ENCODE data around the gene PFKFB4. TPM values are rescaled to one million over a fixed set of nuclear protein-coding genes. Genes with fewer than 3 reads are reported as not detected.

The PFKFB4 gene
- total RNA-seq, 3 donors from 2014 or later (not counting 1 experiment from before 2014, with no cell fraction given) = 2.4 to 4.3 (median 3.6) TPM

GRCh38 chr3:48469046-48469915 lies 87.3 kb downstream of the PFKFB4 start:
- H3K4me1 Mint-ChIP-seq = peaks cover 48 to 63% of the 10 kb centered on the region in 2 donors
- H3K27me3 Mint-ChIP-seq (ENCODE audit: low read depth in 2 of 2) = no peaks in the 10 kb centered on the region
- WGBS (ENCODE audit: insufficient coverage) = 92% methylated on average over 29 of the region's 29 CpGs
- H3K4me3 Mint-ChIP-seq = peak overlapping the region; percentile 50
- Histone ChIP-seq H3K27me3 (ENCODE audit: control insufficient read depth, insufficient read depth, low read length) (no peaks in the 10 kb centered on the region), H3K27ac (ENCODE audit: low read length) (no peak overlapping the region), H3K4me3 (ENCODE audit: low read length) (no peak overlapping the region), H3K9me3 (ENCODE audit: control insufficient read depth, insufficient read depth, low read length) (no peaks in the 10 kb centered on the region), H3K4me1 (ENCODE audit: control insufficient read depth, insufficient read depth, low read length) (peaks cover 85% of the 10 kb centered on the region), H3K36me3 (ENCODE audit: control insufficient read depth, insufficient read depth, low read length) (peaks cover 27% of the 10 kb centered on the region)
- ATAC-seq (no peak), DNase-seq (no peak)
- TF ChIP-seq CTCF (IDR thresholded peaks at IDR 0.05) = no peak
- intact Hi-C loops (cut with micrococcal nuclease) = loop anchor here (5.0 kb wide), 1 partner anchor 38 kb away; no protein-coding TSS in a partner anchor
- peak overlapping the region; percentile 67 to 97 for H3K27ac Mint-ChIP-seq
- no peaks in the 10 kb centered on the region for H3K9me3 Mint-ChIP-seq
- H3K36me3 Mint-ChIP-seq = no peaks in the 10 kb centered on the region

GRCh38 chr3:48468329-48468731 lies 88.3 kb downstream of the PFKFB4 start:
- Histone ChIP-seq H3K9me3 (ENCODE audit: control insufficient read depth, insufficient read depth, low read length) (no peaks in the 10 kb centered on the region), H3K27me3 (ENCODE audit: control insufficient read depth, insufficient read depth, low read length) (no peaks in the 10 kb centered on the region), H3K4me3 (ENCODE audit: low read length) (no peak overlapping the region), H3K27ac (ENCODE audit: low read length) (peak overlapping the region; percentile 98), H3K36me3 (ENCODE audit: control insufficient read depth, insufficient read depth, low read length) (peaks cover 27% of the 10 kb centered on the region), H3K4me1 (ENCODE audit: control insufficient read depth, insufficient read depth, low read length) (peaks cover 81% of the 10 kb centered on the region)
- no peak for DNase-seq
- Mint-ChIP-seq H3K27ac (peak overlapping the region; percentile 97 to 99), H3K4me3 (peak overlapping the region; percentile 87), H3K27me3 (ENCODE audit: low read depth in 2 of 2) (no peaks in the 10 kb centered on the region), H3K4me1 (peaks cover 44 to 58% of the 10 kb centered on the region in 2 donors), H3K36me3 (no peaks in the 10 kb centered on the region), H3K9me3 (no peaks in the 10 kb centered on the region)
- intact Hi-C loops (cut with micrococcal nuclease) = loop anchor here (5.0 kb wide), 1 partner anchor 39 kb away; no protein-coding TSS in a partner anchor
- TF ChIP-seq CTCF (IDR thresholded peaks at IDR 0.05) = no peak
- no peak for ATAC-seq
- 96% methylated on average over 8 of the region's 8 CpGs for whole genome bisulfite sequencing (ENCODE audit: insufficient coverage)

Other genes starting within 250 kb of the PFKFB4 start
- not detected for gene SPINK8, start 223.1 kb downstream of the PFKFB4 start, total RNA-seq
- gene FBXW12, start 184.6 kb downstream of the PFKFB4 start, total RNA-seq = under 1 TPM in 1 of 3 donors, not detected in 2; 0.25 TPM
- 1 to 10 TPM; 4.3 to 5.0 (median 4.4) TPM for gene PLXNB1, start 126.7 kb downstream of the PFKFB4 start, total RNA-seq
- 1 to 10 TPM; 4.4 to 8.8 (median 6.8) TPM for gene CCDC51, start 116.7 kb downstream of the PFKFB4 start, total RNA-seq
- gene TMA7, start 116.5 kb downstream of the PFKFB4 start, total RNA-seq = 100 to 1,000 TPM; 192 to 239 (median 229) TPM
- gene ATRIP, start 110.1 kb downstream of the PFKFB4 start, total RNA-seq = 10 to 100 TPM in 2 of 3 donors, 1 to 10 TPM in 1; 8.5 to 11.0 (median 10.6) TPM
- gene SHISA5, start 52.6 kb downstream of the PFKFB4 start, total RNA-seq = 100 to 1,000 TPM; 211 to 237 (median 218) TPM
- gene UCN2, start 7.0 kb upstream of the PFKFB4 start, total RNA-seq = not detected
- gene COL7A1, start 38.5 kb upstream of the PFKFB4 start, total RNA-seq = 1 to 10 TPM in 2 of 3 donors, under 1 TPM in 1; 0.54 to 1.7 (median 1.4) TPM
- gene UQCRC1, start 52.8 kb upstream of the PFKFB4 start, total RNA-seq = 100 to 1,000 TPM; 117 to 139 (median 124) TPM
- gene TMEM89, start 65.0 kb upstream of the PFKFB4 start, total RNA-seq = not detected
- 10 to 100 TPM; 25.8 to 37.6 (median 32.3) TPM for gene SLC26A6, start 78.7 kb upstream of the PFKFB4 start, total RNA-seq
- 1 to 10 TPM; 2.0 to 3.4 (median 2.6) TPM for gene CELSR3, start 106.1 kb upstream of the PFKFB4 start, total RNA-seq
- gene NCKIPSD, start 129.1 kb upstream of the PFKFB4 start, total RNA-seq = 10 to 100 TPM; 12.2 to 14.1 (median 12.8) TPM
- gene IP6K2, start 160.4 kb upstream of the PFKFB4 start, total RNA-seq = 100 to 1,000 TPM; 140 to 151 (median 148) TPM